Embryonic facial prominence (tissue), 1 donor: ENCODE measurements around the gene MAST4.

Experiments used
- DNase-seq: peaks from one replicate; pipeline ENCODE4 v3.0.0-alpha.2; 2016; ENCODE audit errors: extremely low spot score

Gene MAST4

GRCh38 chr5:66903709-66904108, 307.5 kb downstream of the MAST4 start:
- no peak for DNase-seq

DNA sequence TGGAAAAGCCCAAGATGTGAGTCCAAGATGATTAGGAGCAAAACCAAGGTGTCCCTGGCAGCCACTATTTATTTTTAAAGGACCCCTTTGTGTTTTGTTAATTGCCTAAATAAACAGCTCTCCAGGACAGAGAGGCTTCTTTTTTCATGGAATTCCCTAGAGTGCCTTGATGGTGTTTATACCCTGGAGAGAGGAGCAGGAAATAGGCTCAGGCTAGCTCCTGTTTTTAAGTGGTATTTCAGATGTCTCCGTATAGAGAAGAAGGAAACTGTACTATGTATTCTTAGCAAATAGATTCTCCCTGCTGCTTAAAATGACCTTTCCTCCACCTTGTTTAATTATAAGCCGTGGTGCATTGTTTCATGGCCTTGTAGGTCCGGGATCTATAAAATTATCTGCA, 308.0 kb downstream of the MAST4 start:
- DNase-seq: no peak

GRCh38 chr5:66906021-66906420, 309.8 kb downstream of the MAST4 start:
- DNase-seq: no peak

DNA sequence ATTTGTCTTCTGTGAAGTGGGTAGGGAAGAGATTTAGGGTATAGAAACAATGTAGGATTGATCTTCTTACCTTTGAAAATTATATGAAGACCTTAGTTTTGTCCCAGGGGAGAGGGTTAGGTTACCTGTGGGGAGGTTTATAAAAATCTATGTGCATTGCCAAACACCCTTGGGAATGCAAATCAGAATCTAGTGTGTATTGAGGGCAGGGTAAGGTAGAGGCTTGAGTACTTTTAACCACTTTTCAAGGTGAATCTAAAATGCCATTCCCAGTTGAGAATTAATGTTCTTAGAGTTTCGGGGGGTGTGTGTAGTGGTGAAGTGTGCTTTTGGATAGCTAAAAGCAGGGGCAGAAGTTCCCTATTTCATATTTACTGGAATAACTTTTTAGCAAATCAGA, 312.0 kb downstream of the MAST4 start:
- DNase-seq: no peak

DNA sequence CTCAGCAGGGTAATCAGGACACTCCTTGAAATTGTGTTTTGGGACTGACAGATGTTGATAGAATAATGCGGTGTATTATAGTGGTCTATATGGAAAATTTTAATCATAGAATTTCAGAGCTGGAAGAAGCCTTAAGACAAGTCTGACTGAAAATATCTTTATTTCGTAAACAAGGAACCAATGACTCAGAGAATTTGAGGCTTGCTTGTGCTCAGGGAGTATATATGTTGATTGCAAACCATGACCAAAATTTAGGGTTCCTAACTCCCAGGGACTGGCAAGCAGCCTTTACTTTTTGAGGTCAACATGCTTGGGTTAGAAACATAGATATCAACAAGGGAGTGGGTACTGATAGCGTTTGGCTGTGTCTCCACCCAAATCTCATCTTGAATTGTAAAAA, 313.2 kb downstream of the MAST4 start:
- DNase-seq: no peak

GRCh38 chr5:66912787-66913186, 316.6 kb downstream of the MAST4 start:
- DNase-seq: no peak

DNA sequence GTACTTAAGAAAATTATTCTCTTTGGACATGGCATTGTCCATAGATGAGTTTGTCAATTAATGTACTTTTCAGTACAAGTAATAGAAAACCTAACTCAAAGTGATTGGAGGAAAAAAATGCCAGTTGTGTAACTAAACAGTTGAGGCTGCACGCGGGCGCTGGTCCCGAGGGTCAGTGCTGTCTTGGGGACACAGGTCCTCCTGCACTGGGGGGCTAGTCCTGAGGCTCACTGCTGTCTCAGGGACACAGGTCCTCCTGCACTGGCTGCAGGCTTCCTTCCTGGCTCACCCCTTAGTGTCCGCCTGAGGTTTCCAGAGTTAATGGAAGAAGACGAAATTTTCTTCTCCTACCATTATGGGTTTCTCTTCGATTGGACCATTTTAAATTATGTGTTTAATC, 319.3 kb downstream of the MAST4 start:
- no peak for DNase-seq

DNA sequence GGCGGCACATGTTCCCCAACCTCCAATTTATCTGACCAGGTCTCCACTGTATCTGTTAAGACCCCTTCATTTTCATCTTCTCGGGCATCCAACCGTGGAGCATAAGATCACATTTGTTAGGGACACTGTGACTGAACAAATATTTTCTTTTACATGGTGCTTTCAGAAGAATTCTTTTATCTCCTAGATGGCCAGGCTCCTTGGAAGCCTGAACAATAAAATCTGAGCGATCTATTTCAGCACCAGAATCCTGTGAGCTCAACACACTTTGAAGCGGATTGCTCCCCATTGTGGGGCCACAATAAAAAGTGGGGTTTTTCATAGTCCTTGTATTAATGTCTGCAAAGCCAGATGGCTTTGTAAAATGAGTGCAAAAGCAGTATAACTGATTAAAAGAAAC, 326.7 kb downstream of the MAST4 start:
- DNase-seq: no peak

DNA sequence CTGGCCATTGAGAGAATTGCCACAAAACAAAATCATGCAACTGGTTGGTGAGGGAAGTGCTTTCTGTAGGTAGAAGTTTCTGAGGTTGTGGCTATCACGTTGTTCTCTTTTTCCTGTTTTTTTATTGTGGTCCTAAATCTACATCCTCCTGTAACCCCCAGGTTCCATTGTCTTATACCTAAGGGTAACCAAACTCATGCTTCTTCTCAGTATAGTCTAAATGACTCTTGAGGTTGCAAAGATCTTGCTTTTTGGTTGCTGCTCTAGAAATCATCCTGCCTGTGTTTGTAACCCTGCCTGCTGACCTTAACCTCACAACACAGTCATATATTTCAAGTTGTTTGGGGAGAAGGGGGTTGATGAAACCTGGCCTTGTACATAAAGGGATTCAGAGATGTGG, 327.3 kb downstream of the MAST4 start:
- DNase-seq: no peak

GRCh38 chr5:66923922-66924321, 327.7 kb downstream of the MAST4 start:
- DNase-seq: no peak

GRCh38 chr5:66927140-66927539, 330.9 kb downstream of the MAST4 start:
- no peak for DNase-seq

- no peak for DNase-seq
These were observed 333.1 kb downstream of the MAST4 start for GRCh38 chr5:66929281-66929680.

DNA sequence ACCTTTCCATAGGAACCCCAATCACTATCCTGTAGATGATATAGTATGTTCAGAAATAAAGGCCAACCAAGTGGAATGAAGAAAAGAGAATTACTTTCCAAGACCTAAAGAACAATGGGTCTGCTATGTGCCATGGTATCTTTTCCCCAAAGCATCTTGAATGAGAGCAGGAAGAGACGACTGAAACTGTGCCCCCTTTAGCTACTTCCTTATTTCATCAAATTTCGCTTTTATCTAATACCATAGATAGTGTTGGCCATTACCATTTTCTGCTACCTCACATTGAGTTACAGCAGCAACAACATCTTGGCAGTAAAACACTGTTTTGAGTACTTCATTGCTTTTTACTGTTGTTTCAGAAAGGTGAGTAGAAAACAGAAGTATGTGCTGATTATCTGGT, 333.8 kb downstream of the MAST4 start:
- DNase-seq: no peak

DNA sequence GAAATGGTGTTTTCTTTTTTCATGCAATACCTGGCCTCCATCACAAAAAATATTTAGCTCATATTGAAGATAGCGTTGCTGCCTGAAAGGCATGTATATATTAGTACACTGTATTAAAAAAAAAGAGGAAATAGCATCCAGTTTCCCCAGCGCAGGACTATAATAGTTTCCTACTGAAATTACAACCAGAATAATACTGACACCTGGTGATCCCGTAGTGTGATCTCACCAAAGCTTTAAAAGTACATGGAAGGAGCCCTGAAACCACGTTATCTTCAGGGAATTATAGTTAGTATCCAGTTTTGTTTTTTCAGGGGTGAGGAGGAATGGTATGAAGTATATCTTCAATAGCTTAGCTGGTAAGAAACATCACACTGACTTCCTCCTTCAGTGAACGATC, 335.5 kb downstream of the MAST4 start:
- DNase-seq: no peak

DNA sequence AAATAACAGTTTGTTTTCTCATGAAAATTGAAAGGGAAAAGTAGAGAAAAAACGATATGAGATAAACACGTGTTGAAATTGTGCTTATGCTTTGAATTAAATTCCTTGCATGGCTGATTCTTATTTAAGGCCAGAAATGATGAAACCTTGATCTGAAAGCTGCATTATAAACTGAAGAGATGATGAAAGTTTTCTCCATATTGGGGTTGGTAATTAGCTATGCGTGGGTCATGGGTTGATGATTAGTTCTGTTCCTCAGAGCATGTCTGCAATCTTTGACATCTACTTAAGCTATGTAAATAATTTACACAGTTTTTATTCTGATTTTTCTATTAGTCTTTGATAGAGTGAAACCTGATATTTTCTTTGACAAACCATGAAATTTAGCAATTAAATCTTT, 336.3 kb downstream of the MAST4 start:
- no peak for DNase-seq

DNA sequence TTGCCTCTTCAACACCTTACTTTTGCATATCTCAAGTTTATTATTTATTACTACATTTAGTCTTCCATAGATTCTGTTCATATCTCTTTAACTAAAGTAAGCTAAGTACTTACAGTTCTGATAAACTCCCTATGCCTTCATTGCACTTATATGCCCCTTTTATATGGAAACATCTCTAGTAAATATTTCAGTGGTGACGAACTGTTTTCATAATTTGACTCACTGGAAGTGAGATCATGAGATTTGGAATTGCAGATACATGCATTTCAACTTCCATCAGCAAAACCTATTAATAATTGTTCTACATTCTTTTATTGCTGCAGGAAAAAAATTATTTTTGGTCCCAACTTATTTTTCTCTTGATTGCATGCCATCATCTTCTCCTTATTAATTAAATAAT, 336.9 kb downstream of the MAST4 start:
- DNase-seq: no peak

GRCh38 chr5:66939094-66939493, 342.9 kb downstream of the MAST4 start:
- no peak for DNase-seq

GRCh38 chr5:66945389-66946349, 349.5 kb downstream of the MAST4 start:
- no peak for DNase-seq

DNA sequence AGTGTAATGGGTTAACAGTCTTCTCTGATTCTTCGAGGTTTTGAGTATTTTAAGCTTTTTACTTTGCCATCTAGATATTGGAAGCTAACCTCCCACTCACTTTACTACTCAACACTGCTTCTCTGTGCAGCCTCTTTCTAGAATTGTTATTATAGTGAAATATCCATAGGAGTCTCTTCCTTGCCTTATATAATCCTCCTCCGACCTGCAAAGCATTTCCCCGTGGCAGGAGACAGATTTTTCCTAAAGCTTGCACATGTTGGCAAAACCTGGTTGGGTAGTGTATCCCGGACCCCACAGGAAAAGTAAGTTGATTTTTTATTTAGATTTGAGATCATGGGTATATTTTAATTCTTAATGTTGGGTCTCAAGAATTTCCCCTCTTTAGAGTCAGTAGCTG, 351.3 kb downstream of the MAST4 start:
- no peak for DNase-seq

DNA sequence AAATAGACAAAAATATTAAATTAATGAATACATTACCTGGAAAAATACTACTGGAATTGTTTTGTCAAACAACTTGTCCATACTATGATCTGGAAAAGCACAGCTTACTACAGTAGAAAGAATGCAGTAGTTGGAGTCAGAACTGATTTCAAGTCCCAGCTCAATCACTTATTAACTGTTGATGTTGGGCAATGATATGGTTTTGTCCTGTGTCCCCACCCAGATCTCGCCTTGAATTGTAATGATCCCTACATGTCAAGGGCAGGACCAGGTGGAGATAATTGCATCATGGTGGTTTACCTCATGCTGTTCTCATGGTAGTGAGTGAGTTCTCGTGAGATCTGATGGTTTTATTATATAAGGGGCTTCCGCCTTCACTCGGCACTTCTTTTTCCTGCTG, 352.9 kb downstream of the MAST4 start:
- no peak for DNase-seq

DNA sequence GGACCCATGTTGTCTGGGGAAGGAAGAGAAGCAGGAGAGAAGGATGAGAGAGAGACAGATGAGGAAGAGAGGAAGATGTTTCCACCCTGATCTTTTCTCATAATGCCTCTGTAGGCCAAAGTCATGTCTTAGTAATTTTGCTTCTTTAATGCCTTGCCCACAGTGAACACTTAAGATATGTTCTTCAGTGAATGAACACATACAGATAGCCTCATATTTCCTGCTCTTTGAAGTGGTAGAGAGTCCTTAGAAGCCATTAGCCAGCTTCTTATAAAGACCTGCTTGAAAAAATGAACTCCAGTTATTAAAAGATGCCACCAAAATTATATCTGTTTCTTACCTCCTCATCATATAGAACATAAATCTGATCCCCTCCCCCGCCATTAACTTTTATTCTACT, 356.0 kb downstream of the MAST4 start:
- no peak for DNase-seq

- DNase-seq: no peak
These were observed 360.2 kb downstream of the MAST4 start for GRCh38 chr5:66956439-66956838.

DNA sequence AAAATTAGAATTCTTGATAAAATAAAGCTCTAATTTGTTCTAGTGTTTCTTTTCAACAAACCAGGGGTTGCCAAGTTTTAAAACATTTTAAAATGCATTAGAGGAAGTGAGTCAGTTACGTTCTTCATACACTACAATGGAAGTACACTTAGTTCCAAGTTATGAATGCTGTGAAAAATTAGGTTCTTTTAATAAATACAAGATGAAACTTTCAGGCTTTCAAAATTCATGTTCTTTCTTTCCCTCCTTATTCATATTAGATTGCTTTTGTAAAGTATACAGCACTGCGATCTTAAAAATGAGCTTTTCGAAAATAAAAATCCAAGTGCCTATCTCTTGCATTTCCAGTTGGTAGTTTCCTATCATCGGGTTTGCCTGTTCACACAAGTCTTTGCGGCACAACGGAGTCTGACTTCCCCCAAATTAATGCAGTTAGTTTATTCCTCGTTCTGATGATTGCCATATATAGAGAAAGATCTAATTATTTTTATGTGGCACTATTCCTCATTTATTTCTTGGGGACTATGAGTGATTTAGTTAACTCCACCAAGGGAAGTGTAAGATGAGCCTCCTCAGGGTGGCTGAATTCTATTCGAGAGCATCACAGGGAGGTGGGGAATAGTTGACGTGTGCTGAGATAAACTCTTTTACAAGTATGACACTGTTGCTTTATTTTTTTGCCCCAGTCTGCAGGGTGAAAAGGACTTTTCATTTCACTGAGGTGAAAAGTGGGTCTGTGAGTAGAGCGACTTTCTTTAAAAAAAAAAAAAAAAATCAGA, 362.2 kb downstream of the MAST4 start:
- no peak for DNase-seq
